NT2/D1 (cell line): ENCODE results near the gene PAPPA2.

ENCODE experiments used
- SUZ12 ChIP-seq: IDR thresholded peaks from 2 replicates; pipeline ENCODE4 v1.6.1; 2011; ENCODE audit not compliant: insufficient read length, insufficient read depth; ENCODE audit errors: extremely low read depth
- YY1 ChIP-seq: IDR thresholded peaks from 2 replicates; pipeline ENCODE4 v1.6.1; 2011; ENCODE audit not compliant: insufficient read length, insufficient read depth
- ZNF274 ChIP-seq: IDR thresholded peaks from 2 replicates; pipeline ENCODE4 v1.6.1; 2011; ENCODE audit warnings: mild to moderate bottlenecking, low read depth, low read length

DNA sequence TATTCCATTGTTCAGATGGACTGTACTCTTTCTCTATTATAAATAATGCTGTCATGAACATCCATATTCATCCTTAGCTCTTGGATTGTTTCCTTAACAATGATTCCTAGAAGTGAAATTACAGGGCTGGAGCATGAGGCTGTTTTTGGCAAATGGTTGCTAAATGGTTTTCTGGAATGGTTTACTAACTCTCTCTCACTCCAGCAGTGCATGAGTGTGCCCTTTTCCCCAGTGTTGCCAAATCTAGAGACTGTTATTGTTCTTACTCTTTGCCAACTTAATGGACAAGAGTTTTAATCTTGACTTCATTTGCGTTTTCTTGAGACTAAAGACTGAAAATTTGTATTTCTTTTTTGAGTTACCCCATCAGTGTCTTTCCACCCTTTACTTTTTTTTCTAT lies 113.0 kb downstream of the PAPPA2 start:
- TF ChIP-seq YY1 (no peak), SUZ12 (no peak), ZNF274 (no peak)
